ENCODE data around the gene OAS2. TPM values are rescaled to one million over a fixed set of nuclear protein-coding genes. Genes with fewer than 3 reads are reported as not detected.

OAS2 gene
- total and polyA plus RNA-seq, 2 of the 8 experiments (the other 6 are each of a cell fraction or from before 2014, with no cell fraction given), result 0.06 TPM; not detected in 1

GRCh38 chr12:112985642-112986290 lies 7.4 kb downstream of the OAS2 start:
- H2BK120ac ChIP-seq (replicated peaks; ENCODE audit: low read depth, low read length), result no peak overlapping the region
- DNase-seq (ENCODE audit: low read depth in 1 of 2, low spot score in 2 of 2) (no peak), FAIRE-seq (no peak)
- H2BK15ac ChIP-seq (ENCODE audit: low read length), result no peak overlapping the region
- H3K14ac ChIP-seq (ENCODE audit: insufficient read length), result no peak overlapping the region
- no peak overlapping the region for H2AFZ ChIP-seq (ENCODE audit: low read length)
- H3K79me1 ChIP-seq (ENCODE audit: low read depth, low read length), result no peaks in the 10 kb centered on the region
- H4K91ac ChIP-seq (replicated peaks; ENCODE audit: insufficient read length, low read length), result no peak overlapping the region
- no peak overlapping the region for H3K4me2 ChIP-seq (ENCODE audit: insufficient read depth in 1 of 2, low read depth in 2 of 2, low read length in 2 of 2)
- H2AK5ac ChIP-seq (ENCODE audit: low read depth, low read length), result no peak overlapping the region
- H3K9ac ChIP-seq (replicated peaks in 1 of 4; ENCODE audit: extremely low read depth in 1 of 4, low read depth in 3 of 4, low read length in 3 of 4), result no peak overlapping the region
- no peak overlapping the region for H2BK20ac ChIP-seq (ENCODE audit: low read length)
- 95% methylated on average over 1 of the region's 1 CpG; no CpG with 5 or more reads in 1 of the 2 experiments for WGBS, 2 experiments (ENCODE audit: extremely low coverage in 1 of 2, insufficient coverage in 1 of 2, insufficient read length in 1 of 2, insufficient replicate concordance in 2 of 2, low coverage in 1 of 2, low lambda C conversion rate in 2 of 2, missing lambda C conversion rate in 1 of 2)
- H3K4ac ChIP-seq (replicated peaks; ENCODE audit: insufficient read length, low read depth, low read length), result no peak overlapping the region
- peaks cover 0 to 2% of the 10 kb centered on the region in 2 experiments; a peak in 2 of 4 replicates for H3K9me3 ChIP-seq (ENCODE audit: insufficient read depth in 2 of 2, low read depth in 1 of 2, low read length in 1 of 2)
- CTCF ChIA-PET (ENCODE audit: partially characterized antibody), result interaction anchor here (1.2 to 15.8 kb wide), 3 partner anchors 7 to 21 kb away, joined by 3 to 202 read pairs (median 12); no protein-coding TSS in a partner anchor
- H3K18ac ChIP-seq (ENCODE audit: extremely low read depth, low read length), result no peak overlapping the region
- no peaks in the 10 kb centered on the region for H3K23me2 ChIP-seq (ENCODE audit: low read depth, low read length)
- H4K8ac ChIP-seq (ENCODE audit: extremely low read depth, insufficient read depth, low read length), result no peak overlapping the region
- H3K23ac ChIP-seq (ENCODE audit: insufficient read length), result no peak overlapping the region
- no peaks in the 10 kb centered on the region for H3K27me3 ChIP-seq (replicated peaks in 1 of 4; ENCODE audit: control insufficient read depth in 3 of 4, extremely low read depth in 1 of 4, insufficient read depth in 3 of 4, low read length in 3 of 4)
- no peaks in the 10 kb centered on the region for H3K79me2 ChIP-seq (ENCODE audit: control insufficient read depth in 1 of 2, insufficient read depth in 2 of 2, low read length in 2 of 2)
- no peak overlapping the region; the same call in 1 of the 2 replicates for H2BK12ac ChIP-seq (ENCODE audit: low read depth, low read length)
- no peak overlapping the region for H3K27ac ChIP-seq (ENCODE audit: low read depth, low read length)
- H2BK5ac ChIP-seq (ENCODE audit: low read depth, low read length), result no peak overlapping the region
- H3K36me3 ChIP-seq (ENCODE audit: control insufficient read depth in 2 of 4, insufficient read depth in 4 of 4, low read length in 3 of 4), result no peaks in the 10 kb centered on the region
- no peaks in the 10 kb centered on the region for H4K20me1 ChIP-seq (replicated peaks in 1 of 2; ENCODE audit: control insufficient read depth in 1 of 2, insufficient read depth in 2 of 2, low read length in 2 of 2)
- no peak overlapping the region for H3K4me3 ChIP-seq (ENCODE audit: extremely low read depth in 1 of 4, insufficient read depth in 2 of 4, low read depth in 3 of 4, low read length in 4 of 4)
- H3K4me1 ChIP-seq (replicated peaks in 1 of 4; ENCODE audit: control insufficient read depth in 3 of 4, insufficient read depth in 4 of 4, low read length in 3 of 4), result no peaks in the 10 kb centered on the region; a peak in 1 of 7 replicates
- no peak overlapping the region for H4K5ac ChIP-seq (ENCODE audit: insufficient read length, low read depth, low read length)
- POLR2A ChIA-PET (ENCODE audit: partially characterized antibody), result no interaction called here
- no peak overlapping the region for H3K56ac ChIP-seq (replicated peaks; ENCODE audit: insufficient read length, low read depth, low read length)
- TF ChIP-seq EGR1 (IDR thresholded peaks at IDR 0.05; ENCODE audit: borderline replicate concordance, low read depth, low read length) (no peak), CTCF (IDR thresholded peaks at IDR 0.05; ENCODE audit: control extremely low read depth in 1 of 3, insufficient read depth in 1 of 3, low read depth in 1 of 3, low read length in 3 of 3) (no peak), CHD1 (IDR thresholded peaks at IDR 0.05; ENCODE audit: low read depth, low read length) (no peak), RFX5 (IDR thresholded peaks at IDR 0.05; ENCODE audit: borderline replicate concordance, low read depth, low read length) (no peak), BACH1 (IDR thresholded peaks at IDR 0.05; ENCODE audit: low read length) (no peak), HDAC6 (IDR thresholded peaks at IDR 0.05; ENCODE audit: low read depth, low read length) (no peak), TAF7 (optimal IDR thresholded peaks at IDR 0.05; ENCODE audit: borderline replicate concordance, low read depth, low read length) (no peak), SIN3A (conservative IDR thresholded peaks at IDR 0.05 in 1 of 2, IDR thresholded peaks at IDR 0.05 in 1 of 2; ENCODE audit: low read depth in 1 of 2, low read length in 2 of 2) (no peak), YY1 (IDR thresholded peaks at IDR 0.05; ENCODE audit: low read depth, low read length) (no peak), RXRA (IDR thresholded peaks at IDR 0.05; ENCODE audit: insufficient read depth, low read depth, low read length) (no peak), TEAD4 (IDR thresholded peaks at IDR 0.05; ENCODE audit: low read depth, low read length) (no peak)
